ENCODE results near the gene CAPN14. TPM values are rescaled to one million over a fixed set of nuclear protein-coding genes. Genes with fewer than 3 reads are reported as not detected.

The CAPN14 gene
- polyA plus RNA-seq, 1 of the 3 experiments (the other 2 are of a cell fraction) = 0.08 TPM

GRCh38 chr2:31212659-31213600 lies 4.4 kb downstream of the CAPN14 start:
- Histone ChIP-seq H3K36me3 (replicated peaks in 1 of 2; ENCODE audit: control insufficient read depth in 1 of 2, insufficient read depth in 2 of 2, low read length in 1 of 2) (no peaks in the 10 kb centered on the region), H3K27me3 (ENCODE audit: insufficient read depth) (no peaks in the 10 kb centered on the region), H3K27ac (ENCODE audit: low read depth in 2 of 2, low read length in 1 of 2) (no peak overlapping the region), H2AFZ (ENCODE audit: low read depth) (no peak overlapping the region), H3K4me2 (no peak overlapping the region), H3K4me3 (ENCODE audit: low read depth in 2 of 2, low read length in 1 of 2) (no peak overlapping the region), H3K9ac (no peak overlapping the region), H3K9me2 (no peaks in the 10 kb centered on the region), H3K79me2 (ENCODE audit: insufficient read depth) (no peaks in the 10 kb centered on the region), H3K4me1 (ENCODE audit: control insufficient read depth in 1 of 2, insufficient read depth in 2 of 2, low read depth in 1 of 2, low read length in 1 of 2) (no peaks in the 10 kb centered on the region; a peak in 1 of 4 replicates), H3K9me3 (0 out of 2 replicates have a peak, but pooled peaks cover 4% of the 10 kb centered on the region), H4K20me1 (ENCODE audit: insufficient read depth) (no peaks in the 10 kb centered on the region), H3F3A (replicated peaks; ENCODE audit: insufficient read depth) (peaks cover 4% of the 10 kb centered on the region)
- ChIA-PET CTCF (interaction anchor here (1.4 kb wide), 1 partner anchor 21 kb away, joined by 5 read pairs; the partner anchor contains the start of gene EHD3), POLR2A (no interaction called here)
- TF ChIP-seq YY1 (IDR thresholded peaks at IDR 0.05; ENCODE audit: low read depth) = no peak
- TF ChIP-seq POLR2AphosphoS5 (IDR thresholded peaks at IDR 0.05; ENCODE audit: low read depth, low read length) = no peak
- TF ChIP-seq SIN3A (IDR thresholded peaks at IDR 0.05; ENCODE audit: borderline replicate concordance, low read depth, low read length) = no peak
- TF ChIP-seq, protein P1, sequence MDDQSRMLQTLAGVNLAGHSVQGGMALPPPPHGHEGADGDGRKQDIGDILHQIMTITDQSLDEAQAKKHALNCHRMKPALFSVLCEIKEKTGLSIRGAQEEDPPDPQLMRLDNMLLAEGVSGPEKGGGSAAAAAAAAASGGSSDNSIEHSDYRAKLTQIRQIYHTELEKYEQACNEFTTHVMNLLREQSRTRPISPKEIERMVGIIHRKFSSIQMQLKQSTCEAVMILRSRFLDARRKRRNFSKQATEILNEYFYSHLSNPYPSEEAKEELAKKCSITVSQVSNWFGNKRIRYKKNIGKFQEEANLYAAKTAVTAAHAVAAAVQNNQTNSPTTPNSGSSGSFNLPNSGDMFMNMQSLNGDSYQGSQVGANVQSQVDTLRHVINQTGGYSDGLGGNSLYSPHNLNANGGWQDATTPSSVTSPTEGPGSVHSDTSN (IDR thresholded peaks at IDR 0.05) = no peak
- TF ChIP-seq GABPA (IDR thresholded peaks at IDR 0.05; ENCODE audit: low read depth) = no peak
- no peak for TF ChIP-seq RXRA (IDR thresholded peaks at IDR 0.05; ENCODE audit: borderline replicate concordance, low read depth)
- no peak for TF ChIP-seq NFIC (IDR thresholded peaks at IDR 0.05; ENCODE audit: borderline replicate concordance)
- no peak for TF ChIP-seq MEF2A (IDR thresholded peaks at IDR 0.05; ENCODE audit: borderline replicate concordance, low read depth)
- TF ChIP-seq RAD21 (IDR thresholded peaks at IDR 0.05; ENCODE audit: low read length) = no peak
- WGBS (ENCODE audit: low lambda C conversion rate) = 66% methylated on average over 9 of the region's 9 CpGs
- no peak for DNase-seq

DNA sequence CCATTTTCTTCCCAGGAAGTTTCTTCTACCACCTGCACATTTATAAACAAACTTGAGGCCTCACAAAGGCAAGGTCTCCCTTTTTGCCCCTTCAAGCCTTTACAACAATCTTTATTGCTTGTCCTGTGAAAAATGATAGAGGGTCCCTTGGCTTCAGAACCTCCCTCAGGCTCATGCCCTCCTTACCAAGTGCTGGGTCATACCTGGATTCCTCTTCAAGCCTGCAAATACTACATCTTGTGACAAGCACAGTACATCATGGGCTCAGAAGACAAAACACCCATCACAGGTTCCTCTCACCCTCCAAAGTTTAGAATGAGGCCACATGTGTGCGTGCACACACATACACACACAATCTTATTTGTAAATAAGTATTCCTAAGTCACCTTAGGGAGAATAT lies 9.1 kb downstream of the CAPN14 start:
- WGBS (ENCODE audit: low lambda C conversion rate) = 52% methylated on average over 1 of the region's 1 CpG
- H3K79me2 ChIP-seq (ENCODE audit: insufficient read depth) = no peaks in the 10 kb centered on the region
- POLR2A ChIA-PET = no interaction called here
- CTCF ChIA-PET = interaction anchor here (1.0 to 1.9 kb wide), 4 partner anchors 26 to 1043 kb away, joined by 3 to 7 read pairs (median 4); partner anchors contain the start of gene EHD3
- no peaks in the 10 kb centered on the region for H3K36me3 ChIP-seq (replicated peaks in 1 of 2; ENCODE audit: control insufficient read depth in 1 of 2, insufficient read depth in 2 of 2, low read length in 1 of 2)
- peaks cover 4% of the 10 kb centered on the region for H3F3A ChIP-seq (replicated peaks; ENCODE audit: insufficient read depth)
- no peak overlapping the region for H3K4me2 ChIP-seq
- no peak overlapping the region for H3K27ac ChIP-seq (ENCODE audit: low read depth in 2 of 2, low read length in 1 of 2)
- H3K4me3 ChIP-seq (ENCODE audit: low read depth in 2 of 2, low read length in 1 of 2) = no peak overlapping the region
- H3K9me2 ChIP-seq = no peaks in the 10 kb centered on the region
- H3K27me3 ChIP-seq (ENCODE audit: insufficient read depth) = no peaks in the 10 kb centered on the region
- no peaks in the 10 kb centered on the region; a peak in 1 of 4 replicates for H3K4me1 ChIP-seq (ENCODE audit: control insufficient read depth in 1 of 2, insufficient read depth in 2 of 2, low read depth in 1 of 2, low read length in 1 of 2)
- H2AFZ ChIP-seq (ENCODE audit: low read depth) = no peak overlapping the region
- no peaks in the 10 kb centered on the region for H4K20me1 ChIP-seq (ENCODE audit: insufficient read depth)
- no peak overlapping the region for H3K9ac ChIP-seq
- H3K9me3 ChIP-seq = 0 out of 2 replicates have a peak, but pooled peaks cover 4% of the 10 kb centered on the region
- DNase-seq = no peak
- TF ChIP-seq EZH2phosphoT487 (IDR thresholded peaks at IDR 0.05; ENCODE audit: borderline replicate concordance, low read depth) (no peak), NRF1 (IDR thresholded peaks at IDR 0.05; ENCODE audit: low read depth, low read length) (no peak), FOXJ3 (CRISPR knock-in tag; IDR thresholded peaks at IDR 0.05) (no peak)
